ENCODE measurements around the gene NAV2.
"Not testable (repeated sequence)": the region's sequence is repeated elsewhere in the genome, so short reads cannot be mapped to it uniquely, and the experiment has no call there.

The NAV2 gene

DNA sequence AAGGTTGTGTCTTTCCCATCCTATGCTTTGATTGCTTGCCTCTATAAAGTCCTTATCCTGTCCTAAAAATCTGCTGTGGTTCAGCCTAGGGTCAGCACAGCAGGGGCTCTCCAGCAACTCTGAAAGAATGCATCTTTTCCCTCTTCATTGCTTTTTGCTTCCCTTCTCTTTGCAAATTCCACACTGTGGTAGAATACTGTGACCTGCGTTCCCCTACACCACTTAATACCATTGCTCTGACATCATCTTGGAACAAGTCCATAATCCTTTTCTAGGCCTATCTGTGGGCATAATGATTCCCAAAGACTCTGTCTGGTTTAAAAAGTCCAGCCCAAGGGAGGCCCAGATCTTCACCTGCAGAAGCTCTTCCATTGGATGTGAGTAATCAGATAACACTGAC is 177.7 kb downstream of the NAV2 start:
- TF ChIP-seq, protein P1, sequence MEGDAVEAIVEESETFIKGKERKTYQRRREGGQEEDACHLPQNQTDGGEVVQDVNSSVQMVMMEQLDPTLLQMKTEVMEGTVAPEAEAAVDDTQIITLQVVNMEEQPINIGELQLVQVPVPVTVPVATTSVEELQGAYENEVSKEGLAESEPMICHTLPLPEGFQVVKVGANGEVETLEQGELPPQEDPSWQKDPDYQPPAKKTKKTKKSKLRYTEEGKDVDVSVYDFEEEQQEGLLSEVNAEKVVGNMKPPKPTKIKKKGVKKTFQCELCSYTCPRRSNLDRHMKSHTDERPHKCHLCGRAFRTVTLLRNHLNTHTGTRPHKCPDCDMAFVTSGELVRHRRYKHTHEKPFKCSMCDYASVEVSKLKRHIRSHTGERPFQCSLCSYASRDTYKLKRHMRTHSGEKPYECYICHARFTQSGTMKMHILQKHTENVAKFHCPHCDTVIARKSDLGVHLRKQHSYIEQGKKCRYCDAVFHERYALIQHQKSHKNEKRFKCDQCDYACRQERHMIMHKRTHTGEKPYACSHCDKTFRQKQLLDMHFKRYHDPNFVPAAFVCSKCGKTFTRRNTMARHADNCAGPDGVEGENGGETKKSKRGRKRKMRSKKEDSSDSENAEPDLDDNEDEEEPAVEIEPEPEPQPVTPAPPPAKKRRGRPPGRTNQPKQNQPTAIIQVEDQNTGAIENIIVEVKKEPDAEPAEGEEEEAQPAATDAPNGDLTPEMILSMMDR (IDR thresholded peaks at IDR 0.05; ENCODE audit: borderline replicate concordance, control extremely low read depth, extremely low read depth, insufficient read depth, missing control alignments) = no peak
- DNase-seq (ENCODE audit: low spot score) = no peak
- in situ Hi-C loops (cut with MboI; ENCODE audit: low sequenced_read_pairs, unreplicated experiment) = loop anchor here (25.0 kb wide), 1 partner anchor 828 kb away; the partner anchor contains the start of gene MRGPRX2

DNA sequence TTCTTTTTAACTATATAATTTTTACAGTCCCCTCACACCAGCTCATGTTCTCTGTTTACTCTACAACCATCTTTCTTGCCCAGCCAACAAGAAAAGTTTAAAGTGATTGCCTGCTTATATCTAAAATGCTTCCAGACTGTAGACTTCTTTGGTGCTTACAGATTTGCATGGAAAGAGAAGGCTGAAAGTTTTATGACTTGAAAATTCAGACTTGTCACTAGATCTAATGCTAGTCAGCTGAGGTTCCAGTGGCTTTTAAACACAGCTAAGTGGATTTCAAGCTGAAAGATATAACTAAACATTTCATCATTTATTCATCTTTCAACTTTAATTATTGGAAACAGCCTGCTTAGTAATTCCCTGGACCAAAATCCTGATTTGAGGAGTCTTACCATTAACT is 178.4 kb downstream of the NAV2 start:
- TF ChIP-seq, protein P1 (IDR thresholded peaks at IDR 0.05; ENCODE audit: borderline replicate concordance, control extremely low read depth, extremely low read depth, insufficient read depth, missing control alignments) = no peak
- in situ Hi-C loops (cut with MboI; ENCODE audit: low sequenced_read_pairs, unreplicated experiment) = loop anchor here (25.0 kb wide), 1 partner anchor 829 kb away; the partner anchor contains the start of gene MRGPRX2
- DNase-seq (ENCODE audit: low spot score) = no peak

DNA sequence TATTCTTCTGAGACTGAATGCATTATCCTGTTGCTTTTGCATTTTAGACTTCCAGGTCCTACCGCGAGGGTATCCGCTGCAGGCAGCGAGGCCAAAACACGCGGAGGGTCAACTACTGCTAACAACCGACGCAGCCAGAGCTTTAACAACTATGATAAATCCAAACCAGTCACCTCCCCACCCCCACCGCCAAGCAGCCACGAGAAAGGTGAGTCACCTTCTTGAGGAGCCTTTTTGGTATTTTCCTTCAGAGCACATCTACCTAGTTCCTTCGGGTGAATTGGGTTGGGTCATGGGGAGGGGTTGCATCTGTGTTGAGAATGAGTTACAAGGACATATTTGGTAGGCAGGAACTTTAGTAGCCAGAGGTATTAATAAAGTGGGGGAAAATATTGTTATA is 179.8 kb downstream of the NAV2 start:
- TF ChIP-seq, protein P1 (IDR thresholded peaks at IDR 0.05; ENCODE audit: borderline replicate concordance, control extremely low read depth, extremely low read depth, insufficient read depth, missing control alignments) = no peak
- no peak for DNase-seq (ENCODE audit: low spot score)
- in situ Hi-C loops (cut with MboI; ENCODE audit: low sequenced_read_pairs, unreplicated experiment) = loop anchor here (25.0 kb wide), 1 partner anchor 830 kb away; the partner anchor contains the start of gene MRGPRX2

DNA sequence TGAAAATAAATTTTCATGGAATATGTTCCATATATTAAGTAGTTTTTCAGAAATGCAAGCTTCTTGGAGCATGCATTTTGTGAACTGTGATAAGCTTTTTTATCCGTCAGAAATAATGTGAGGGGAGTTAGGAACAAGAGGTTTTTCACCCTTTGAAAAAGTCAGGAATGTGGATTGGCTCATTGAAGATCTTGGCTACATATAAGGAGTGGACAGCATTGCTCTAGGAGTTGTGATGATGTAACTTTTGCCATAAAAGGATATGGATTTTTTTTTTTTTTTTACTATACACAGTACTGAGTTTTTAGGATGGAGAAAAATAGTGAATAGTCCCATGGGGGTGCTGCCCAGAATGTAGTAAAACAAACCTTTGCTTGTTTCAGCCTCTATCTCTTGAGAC is 180.2 kb downstream of the NAV2 start:
- TF ChIP-seq, protein P1 (IDR thresholded peaks at IDR 0.05; ENCODE audit: borderline replicate concordance, control extremely low read depth, extremely low read depth, insufficient read depth, missing control alignments) = no peak
- in situ Hi-C loops (cut with MboI; ENCODE audit: low sequenced_read_pairs, unreplicated experiment) = loop anchor here (25.0 kb wide), 1 partner anchor 831 kb away; the partner anchor contains the start of gene MRGPRX2
- DNase-seq (ENCODE audit: low spot score) = no peak

DNA sequence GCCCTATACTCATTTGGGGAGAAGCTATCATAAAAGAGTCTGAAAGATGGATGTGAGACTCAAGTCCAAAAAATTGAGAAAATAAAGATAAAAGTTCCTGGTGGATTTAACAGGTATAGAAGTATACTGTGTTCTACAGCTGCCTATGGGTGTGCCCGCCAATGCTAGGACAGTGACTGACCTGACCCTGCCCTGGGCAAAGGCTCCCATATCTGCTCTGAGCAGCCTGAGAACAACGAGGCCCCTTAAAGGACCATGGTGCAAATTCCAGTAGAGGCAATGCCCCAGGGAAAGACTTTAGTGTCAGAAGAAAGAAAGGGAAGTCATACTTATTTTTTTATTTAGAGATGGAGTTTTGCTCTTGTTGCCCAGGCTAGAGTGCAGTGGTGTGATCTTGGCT is 181.8 kb downstream of the NAV2 start:
- no peak for DNase-seq (ENCODE audit: low spot score)
- in situ Hi-C loops (cut with MboI; ENCODE audit: low sequenced_read_pairs, unreplicated experiment) = loop anchor here (25.0 kb wide), 1 partner anchor 832 kb away; the partner anchor contains the start of gene MRGPRX2
- TF ChIP-seq, protein P1 (IDR thresholded peaks at IDR 0.05; ENCODE audit: borderline replicate concordance, control extremely low read depth, extremely low read depth, insufficient read depth, missing control alignments) = no peak

DNA sequence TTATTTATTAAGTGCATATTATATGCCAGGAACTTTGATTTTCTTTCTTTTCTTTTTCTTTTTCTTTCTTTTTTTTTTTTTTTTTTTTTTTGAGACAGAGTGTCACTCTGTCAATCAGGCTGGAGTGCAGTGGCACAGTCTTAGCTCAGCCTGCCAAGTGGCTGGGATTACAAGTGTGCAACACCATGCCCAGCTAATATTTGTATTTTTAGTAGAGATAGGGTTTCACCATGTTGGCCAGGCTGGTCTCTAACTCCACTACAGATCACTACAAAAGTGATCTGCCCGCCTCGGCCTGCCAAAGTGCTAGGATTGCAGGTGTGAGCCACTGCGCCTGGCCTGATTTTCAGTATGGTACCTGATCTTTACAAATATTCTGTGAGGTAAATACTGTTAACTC is 182.4 kb downstream of the NAV2 start:
- DNase-seq (ENCODE audit: low spot score) = not testable (repeated sequence)
- in situ Hi-C loops (cut with MboI; ENCODE audit: low sequenced_read_pairs, unreplicated experiment) = loop anchor here (25.0 kb wide), 1 partner anchor 833 kb away; the partner anchor contains the start of gene MRGPRX2

DNA sequence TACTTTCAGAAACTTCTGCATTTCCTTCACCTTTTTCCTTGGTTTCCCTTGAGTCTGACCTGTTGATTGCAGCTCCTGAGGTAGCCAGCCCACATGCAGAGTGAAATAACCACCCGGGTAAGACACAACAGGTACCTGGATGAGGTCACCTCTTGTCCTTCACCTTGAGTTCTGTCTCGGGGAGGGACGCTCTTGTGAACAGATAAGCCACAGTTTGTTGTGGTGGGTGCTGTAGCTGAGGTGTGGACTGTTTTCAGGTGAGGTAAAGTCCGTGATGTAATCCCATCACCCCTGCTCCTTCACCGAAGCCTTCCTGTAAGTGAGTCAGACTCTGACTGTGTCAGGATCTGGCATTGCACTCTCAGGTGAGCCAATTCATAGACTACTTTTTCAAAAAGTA is 183.1 kb downstream of the NAV2 start:
- in situ Hi-C loops (cut with MboI; ENCODE audit: low sequenced_read_pairs, unreplicated experiment) = loop anchor here (25.0 kb wide), 1 partner anchor 833 kb away; the partner anchor contains the start of gene MRGPRX2
- TF ChIP-seq, protein P1 (IDR thresholded peaks at IDR 0.05; ENCODE audit: borderline replicate concordance, control extremely low read depth, extremely low read depth, insufficient read depth, missing control alignments) = no peak
- no peak for DNase-seq (ENCODE audit: low spot score)
